BE2C (cell line): ENCODE measurements around the gene HES5.

Experiments used
- DNase-seq: peaks from one replicate; pipeline ENCODE4 v3.0.0-alpha.2; 2020
- H3K27me3 ChIP-seq: fragments of 250-450 bp; sonication (Bioruptor Pico); 2 replicates; pipeline ENCODE4 v1.5.1; 2020; ENCODE audit warnings: mild to moderate bottlenecking
- H3K36me3 ChIP-seq: fragments of 250-450 bp; sonication (Bioruptor Pico); 2 replicates; pipeline ENCODE4 v1.5.1; 2020; ENCODE audit warnings: mild to moderate bottlenecking
- H3K4me1 ChIP-seq: fragments of 250-450 bp; sonication (Bioruptor Pico); 2 replicates; pipeline ENCODE4 v1.5.1; 2020
- H3K4me3 ChIP-seq: 2 replicates; pipeline ENCODE4 v1.5.1; 2011; ENCODE audit warnings: low read depth, low read length
- H3K9me3 ChIP-seq: fragments of 250-450 bp; sonication (Bioruptor Pico); 2 replicates; pipeline ENCODE4 v1.5.1; 2020
- TF ChIP-seq, protein P1 (sequence below): IDR thresholded peaks from 2 replicates; pipeline ENCODE4 v1.5.1; 2012; ENCODE audit warnings: mild to moderate bottlenecking, low read depth, low read length

Gene HES5

DNA sequence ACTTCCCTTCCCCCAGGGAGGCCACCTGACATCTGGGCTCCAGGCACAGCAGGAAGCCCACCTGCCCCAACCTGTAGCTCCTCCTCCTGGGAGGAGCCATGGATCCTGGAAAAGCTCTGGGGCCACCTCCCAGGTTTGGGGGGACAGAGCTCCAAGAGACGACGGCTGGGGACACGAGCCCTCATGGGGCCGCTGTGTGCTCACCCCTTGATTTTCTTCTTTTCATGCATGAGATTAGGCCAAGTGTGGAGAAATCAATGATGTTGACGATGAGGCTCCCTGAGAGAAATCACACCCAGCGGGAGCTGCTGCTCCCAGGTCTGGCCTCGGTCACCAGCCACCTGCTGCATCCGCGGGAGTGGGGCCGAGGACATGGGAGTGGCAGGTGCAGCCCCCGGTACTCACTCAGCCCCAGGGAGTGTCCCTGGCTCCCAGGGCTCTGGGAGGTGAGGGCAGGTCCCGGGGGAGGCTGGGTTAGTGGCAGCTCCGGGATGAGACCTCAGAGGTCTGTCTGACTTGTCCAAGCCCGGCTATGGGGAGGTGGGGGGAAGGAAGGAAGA, 34.8 kb upstream of the HES5 start:
- no peaks in the 10 kb centered on the region for H3K9me3 ChIP-seq
- H3K4me1 ChIP-seq, result no peaks in the 10 kb centered on the region
- no peak for DNase-seq
- no peaks in the 10 kb centered on the region for H3K27me3 ChIP-seq
- no peaks in the 10 kb centered on the region for H3K36me3 ChIP-seq
- TF ChIP-seq, protein P1, sequence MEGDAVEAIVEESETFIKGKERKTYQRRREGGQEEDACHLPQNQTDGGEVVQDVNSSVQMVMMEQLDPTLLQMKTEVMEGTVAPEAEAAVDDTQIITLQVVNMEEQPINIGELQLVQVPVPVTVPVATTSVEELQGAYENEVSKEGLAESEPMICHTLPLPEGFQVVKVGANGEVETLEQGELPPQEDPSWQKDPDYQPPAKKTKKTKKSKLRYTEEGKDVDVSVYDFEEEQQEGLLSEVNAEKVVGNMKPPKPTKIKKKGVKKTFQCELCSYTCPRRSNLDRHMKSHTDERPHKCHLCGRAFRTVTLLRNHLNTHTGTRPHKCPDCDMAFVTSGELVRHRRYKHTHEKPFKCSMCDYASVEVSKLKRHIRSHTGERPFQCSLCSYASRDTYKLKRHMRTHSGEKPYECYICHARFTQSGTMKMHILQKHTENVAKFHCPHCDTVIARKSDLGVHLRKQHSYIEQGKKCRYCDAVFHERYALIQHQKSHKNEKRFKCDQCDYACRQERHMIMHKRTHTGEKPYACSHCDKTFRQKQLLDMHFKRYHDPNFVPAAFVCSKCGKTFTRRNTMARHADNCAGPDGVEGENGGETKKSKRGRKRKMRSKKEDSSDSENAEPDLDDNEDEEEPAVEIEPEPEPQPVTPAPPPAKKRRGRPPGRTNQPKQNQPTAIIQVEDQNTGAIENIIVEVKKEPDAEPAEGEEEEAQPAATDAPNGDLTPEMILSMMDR, result no peak
- H3K4me3 ChIP-seq, result no peak overlapping the region

DNA sequence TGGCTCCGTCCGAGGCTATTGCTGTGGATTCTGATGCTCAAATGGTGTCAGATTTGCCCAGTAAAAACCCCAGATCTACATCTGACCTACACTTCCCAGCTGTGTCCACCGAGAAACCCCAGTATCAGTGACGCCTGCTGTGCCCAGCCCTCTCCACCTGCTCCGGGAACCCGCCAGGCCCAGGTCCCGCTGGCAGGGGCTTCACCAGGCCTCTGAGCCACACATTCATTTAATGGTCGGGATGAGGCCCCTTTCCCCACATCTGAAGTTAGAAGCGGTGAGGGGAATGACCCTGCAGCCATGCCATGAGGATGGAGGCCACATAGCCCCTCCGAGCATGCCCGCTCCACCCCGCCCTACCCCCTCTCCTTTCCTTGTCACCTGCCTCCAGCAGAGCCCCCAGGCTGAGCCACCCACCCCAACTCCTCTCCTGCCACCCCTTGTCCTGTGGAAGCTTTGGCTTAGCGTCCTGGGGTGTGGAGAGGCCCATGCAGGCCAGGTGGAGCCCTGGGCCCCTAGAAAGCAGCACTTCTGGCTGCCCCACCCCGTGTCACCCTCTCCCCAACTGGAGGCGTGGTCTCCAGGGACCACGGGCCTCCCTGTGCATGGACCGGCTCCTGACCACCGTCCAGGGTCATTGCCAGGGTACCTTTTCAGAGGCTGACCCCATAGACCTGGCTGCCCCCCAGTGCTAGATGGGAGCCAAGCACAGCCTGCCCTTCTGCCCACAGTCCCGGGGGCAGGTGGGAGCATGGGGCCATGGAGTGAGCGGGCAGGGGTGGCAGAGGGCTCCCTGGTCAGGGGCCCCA, 34.1 kb upstream of the HES5 start:
- no peaks in the 10 kb centered on the region for H3K9me3 ChIP-seq
- H3K4me3 ChIP-seq, result no peak overlapping the region
- no peaks in the 10 kb centered on the region for H3K27me3 ChIP-seq
- TF ChIP-seq, protein P1, result no peak
- no peaks in the 10 kb centered on the region for H3K36me3 ChIP-seq
- DNase-seq, result no peak
- H3K4me1 ChIP-seq, result no peaks in the 10 kb centered on the region

DNA sequence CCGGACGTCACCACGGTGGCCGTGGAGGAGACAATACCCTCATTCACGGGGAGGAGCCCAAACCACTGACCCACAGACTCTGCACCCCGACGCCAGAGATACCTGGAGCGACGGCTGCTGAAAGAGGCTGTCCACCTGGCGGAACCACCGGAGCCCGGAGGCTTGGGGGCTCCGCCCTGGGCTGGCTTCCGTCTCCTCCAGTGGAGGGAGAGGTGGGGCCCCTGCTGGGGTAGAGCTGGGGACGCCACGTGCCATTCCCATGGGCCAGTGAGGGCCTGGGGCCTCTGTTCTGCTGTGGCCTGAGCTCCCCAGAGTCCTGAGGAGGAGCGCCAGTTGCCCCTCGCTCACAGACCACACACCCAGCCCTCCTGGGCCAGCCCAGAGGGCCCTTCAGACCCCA, 33.1 kb upstream of the HES5 start:
- DNase-seq, result no peak
- H3K9me3 ChIP-seq, result no peaks in the 10 kb centered on the region
- H3K27me3 ChIP-seq, result no peaks in the 10 kb centered on the region
- H3K36me3 ChIP-seq, result no peaks in the 10 kb centered on the region
- no peak overlapping the region for H3K4me3 ChIP-seq
- H3K4me1 ChIP-seq, result no peaks in the 10 kb centered on the region
- TF ChIP-seq, protein P1, result no peak

DNA sequence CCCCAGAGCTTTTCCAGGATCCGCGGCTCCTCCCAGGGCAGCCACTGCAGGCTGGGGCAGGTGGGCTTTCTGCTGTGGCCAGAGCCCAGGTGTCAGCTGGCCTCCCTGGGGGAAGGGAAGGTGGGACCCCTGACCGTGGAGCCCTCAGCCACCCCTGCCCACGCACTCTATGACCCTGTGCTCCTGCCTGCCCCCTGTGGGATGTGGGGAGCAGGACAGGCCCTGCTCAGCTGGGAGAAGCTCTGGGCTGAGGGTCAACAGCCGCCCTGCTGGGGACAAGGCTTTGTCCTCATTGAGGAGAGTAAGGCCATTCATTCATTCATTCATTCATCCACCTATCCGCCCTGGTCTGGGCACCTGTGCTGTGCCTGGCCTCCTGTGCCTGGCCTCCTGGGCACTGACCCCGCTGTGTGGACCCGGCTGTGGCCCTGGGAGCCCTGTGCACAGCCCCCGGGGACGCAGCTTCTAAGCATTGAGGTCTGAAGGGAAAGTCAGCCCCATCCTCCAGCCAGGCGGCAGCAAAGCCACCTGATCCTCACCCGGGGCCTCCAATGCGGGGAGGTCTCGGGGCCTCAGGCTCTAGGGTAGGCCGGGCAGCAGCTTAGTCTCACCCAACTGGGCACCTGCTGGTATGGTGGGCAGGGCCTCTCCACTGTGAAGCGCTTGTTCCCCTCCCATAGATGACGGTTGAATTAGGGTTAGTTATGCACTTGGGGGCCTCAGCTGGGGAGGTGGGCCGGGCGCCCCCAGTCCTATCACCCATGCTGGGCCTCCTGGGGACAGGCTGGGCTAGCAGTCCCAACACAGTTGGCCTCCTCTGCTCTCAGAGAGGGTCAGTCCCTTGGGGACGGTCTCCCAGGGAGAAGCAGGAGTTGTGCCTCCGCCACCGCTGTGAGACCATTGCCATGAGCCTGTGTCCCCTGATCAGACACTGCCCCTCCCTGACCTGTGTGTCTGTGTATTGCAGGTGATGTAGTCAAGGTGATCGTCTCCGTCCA, 32.1 kb upstream of the HES5 start:
- no peak overlapping the region for H3K4me3 ChIP-seq
- no peaks in the 10 kb centered on the region for H3K27me3 ChIP-seq
- H3K4me1 ChIP-seq, result no peaks in the 10 kb centered on the region
- no peaks in the 10 kb centered on the region for H3K9me3 ChIP-seq
- no peak for DNase-seq
- TF ChIP-seq, protein P1, result 0 out of 2 replicates have a peak, but pooled peaks have one; percentile 8
- H3K36me3 ChIP-seq, result no peaks in the 10 kb centered on the region

DNA sequence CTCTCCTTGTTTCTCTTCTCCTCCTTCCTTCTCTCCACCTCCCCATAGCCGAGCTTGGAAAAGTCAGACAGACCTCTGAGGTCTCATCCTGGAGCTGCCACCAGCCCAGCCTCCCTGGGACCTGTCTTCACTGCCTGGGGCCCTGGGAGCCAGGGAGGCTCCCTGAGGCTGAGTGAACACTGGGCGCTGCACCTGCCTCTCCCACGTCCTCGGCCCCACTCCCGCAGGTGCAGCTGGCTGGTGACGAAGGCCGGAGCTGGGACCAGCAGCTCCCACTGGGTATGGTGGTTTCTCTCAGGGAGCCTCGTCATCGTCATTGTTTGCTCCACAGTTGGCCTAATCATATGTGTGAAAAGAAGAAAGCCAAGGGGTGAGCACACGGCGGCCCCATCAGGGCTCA, 31.4 kb upstream of the HES5 start:
- Histone ChIP-seq H3K9me3 (no peaks in the 10 kb centered on the region), H3K27me3 (no peaks in the 10 kb centered on the region), H3K4me1 (no peaks in the 10 kb centered on the region), H3K36me3 (no peaks in the 10 kb centered on the region), H3K4me3 (no peak overlapping the region)
- TF ChIP-seq, protein P1, result no peak
- no peak for DNase-seq
